GM21576 (cell line): ENCODE results near the gene SCN1B.

ENCODE experiments used
- ATAC-seq: cut with Tn5 transposase; IDR thresholded peaks from one replicate; pipeline ENCODE4 v1.9.1; 2021; ENCODE audit warnings: mild to moderate bottlenecking, moderate library complexity; ENCODE audit not compliant: unreplicated experiment

The SCN1B gene

GRCh38 chr19:35051796-35052195, 21.5 kb downstream of the SCN1B start:
- no peak for ATAC-seq

- ATAC-seq = no peak
These were observed 22.4 kb downstream of the SCN1B start for GRCh38 chr19:35052599-35053190.

GRCh38 chr19:35053667-35054293, 23.5 kb downstream of the SCN1B start:
- no peak for ATAC-seq

- ATAC-seq = no peak
These were observed 24.4 kb downstream of the SCN1B start for GRCh38 chr19:35054626-35055025.

- no peak for ATAC-seq
These were observed 25.5 kb downstream of the SCN1B start for GRCh38 chr19:35055715-35056179.

- ATAC-seq = no peak
These were observed 26.3 kb downstream of the SCN1B start for GRCh38 chr19:35056513-35057063.

- no peak for ATAC-seq
These were observed 28.1 kb downstream of the SCN1B start for GRCh38 chr19:35058370-35058769.

GRCh38 chr19:35059006-35059798, 28.9 kb downstream of the SCN1B start:
- ATAC-seq = no peak

GRCh38 chr19:35059799-35060091, 29.5 kb downstream of the SCN1B start:
- ATAC-seq = no peak

GRCh38 chr19:35060160-35060855, 30.0 kb downstream of the SCN1B start:
- no peak for ATAC-seq

GRCh38 chr19:35061583-35062373, 31.5 kb downstream of the SCN1B start:
- no peak for ATAC-seq

- no peak for ATAC-seq
These were observed 32.7 kb downstream of the SCN1B start for GRCh38 chr19:35062942-35063341.

- no peak for ATAC-seq
These were observed 33.9 kb downstream of the SCN1B start for GRCh38 chr19:35063940-35064818.

GRCh38 chr19:35065574-35065973, 35.3 kb downstream of the SCN1B start:
- no peak for ATAC-seq

- ATAC-seq = no peak
These were observed 35.9 kb downstream of the SCN1B start for GRCh38 chr19:35066121-35066520.

GRCh38 chr19:35066691-35067563, 36.7 kb downstream of the SCN1B start:
- ATAC-seq = no peak

- no peak for ATAC-seq
These were observed 38.8 kb downstream of the SCN1B start for GRCh38 chr19:35068941-35069634.

- no peak for ATAC-seq
These were observed 39.4 kb downstream of the SCN1B start for GRCh38 chr19:35069696-35070095.
